Progenitor cell of endocrine pancreas (in vitro differentiated cells): Measurements from ENCODE around the gene LLGL2. TPM values are rescaled to one million over a fixed set of nuclear protein-coding genes. Genes with fewer than 3 reads are reported as not detected.
A peak's percentile ranks its signal among the peaks of the same experiment; 100 is the strongest.

Experiments
- DNase-seq: peaks from one replicate; pipeline ENCODE4 v3.0.0; 2021; ENCODE audit warnings: low spot score; ENCODE audit not compliant: unreplicated experiment
- H3K27ac Mint-ChIP-seq: 2 replicates; pipeline ENCODE4 v1.8.0; 2021; ENCODE audit warnings: mild to moderate bottlenecking, moderate library complexity, mixed read lengths
- H3K27me3 Mint-ChIP-seq: 2 replicates; pipeline ENCODE4 v1.8.0; 2021; ENCODE audit warnings: mixed read lengths
- H3K36me3 Mint-ChIP-seq: 2 replicates; pipeline ENCODE4 v1.8.0; 2022; ENCODE audit warnings: mixed read lengths; ENCODE audit not compliant: insufficient read depth
- H3K4me1 Mint-ChIP-seq: 2 replicates; pipeline ENCODE4 v1.8.0; 2021; ENCODE audit warnings: low read depth, mixed read lengths
- H3K4me3 Mint-ChIP-seq: 2 replicates; pipeline ENCODE4 v1.8.0; 2021; ENCODE audit warnings: low read depth, mild to moderate bottlenecking, moderate library complexity, mixed read lengths
- H3K9me3 Mint-ChIP-seq: 2 replicates; pipeline ENCODE4 v1.8.0; 2021; ENCODE audit warnings: low read depth, mixed read lengths
- CTCF ChIP-seq: fragments of 200-600 bp; sonication (generic); IDR thresholded peaks from one replicate; pipeline ENCODE4 v1.5.0; 2021; ENCODE audit warnings: antibody characterized with exemption, mild to moderate bottlenecking; ENCODE audit not compliant: unreplicated experiment
- total RNA-seq: library from RNA; stranded (reverse); gene quantifications from 2 replicates; pipeline ENCODE4 v1.2.1, GENCODE V29; 2021

LLGL2 gene
- total RNA-seq, 1 donor from 2014 or later, result 235 TPM

- H3K27me3 Mint-ChIP-seq, result no peaks in the 10 kb centered on the region
- no peak overlapping the region for H3K4me3 Mint-ChIP-seq
- H3K27ac Mint-ChIP-seq, result peak overlapping the region; percentile 41
- H3K4me1 Mint-ChIP-seq, result no peaks in the 10 kb centered on the region
- H3K9me3 Mint-ChIP-seq, result no peaks in the 10 kb centered on the region
- no peak for TF ChIP-seq CTCF
- DNase-seq, result no peak
- peaks cover 4% of the 10 kb centered on the region for H3K36me3 Mint-ChIP-seq
These were observed 24.9 kb upstream of the LLGL2 start for GRCh38 chr17:75500419-75501216.

- H3K27me3 Mint-ChIP-seq, result no peaks in the 10 kb centered on the region
- no peaks in the 10 kb centered on the region for H3K9me3 Mint-ChIP-seq
- H3K4me1 Mint-ChIP-seq, result no peaks in the 10 kb centered on the region
- no peak overlapping the region for H3K4me3 Mint-ChIP-seq
- no peak for TF ChIP-seq CTCF
- no peak for DNase-seq
- H3K36me3 Mint-ChIP-seq, result peaks cover 8% of the 10 kb centered on the region
- H3K27ac Mint-ChIP-seq, result no peak overlapping the region
These were observed 24.0 kb upstream of the LLGL2 start for GRCh38 chr17:75501378-75502071.

- TF ChIP-seq CTCF, result no peak
- no peak overlapping the region for H3K27ac Mint-ChIP-seq
- H3K4me3 Mint-ChIP-seq, result no peak overlapping the region
- H3K9me3 Mint-ChIP-seq, result no peaks in the 10 kb centered on the region
- peaks cover 8% of the 10 kb centered on the region for H3K36me3 Mint-ChIP-seq
- no peak for DNase-seq
- H3K27me3 Mint-ChIP-seq, result no peaks in the 10 kb centered on the region
- H3K4me1 Mint-ChIP-seq, result no peaks in the 10 kb centered on the region
These were observed 23.3 kb upstream of the LLGL2 start for GRCh38 chr17:75502072-75502720.

- Mint-ChIP-seq H3K27ac (no peak overlapping the region), H3K4me3 (no peak overlapping the region), H3K27me3 (no peaks in the 10 kb centered on the region), H3K36me3 (peaks cover 6% of the 10 kb centered on the region), H3K9me3 (no peaks in the 10 kb centered on the region), H3K4me1 (no peaks in the 10 kb centered on the region)
- no peak for TF ChIP-seq CTCF
- no peak for DNase-seq
These were observed 22.7 kb upstream of the LLGL2 start for GRCh38 chr17:75502721-75503329.

GRCh38 chr17:75503337-75503950 is 22.1 kb upstream of the LLGL2 start:
- Mint-ChIP-seq H3K36me3 (peaks cover 6% of the 10 kb centered on the region), H3K27ac (no peak overlapping the region), H3K9me3 (no peaks in the 10 kb centered on the region), H3K27me3 (no peaks in the 10 kb centered on the region), H3K4me1 (no peaks in the 10 kb centered on the region), H3K4me3 (no peak overlapping the region)
- DNase-seq, result no peak
- TF ChIP-seq CTCF, result no peak
